IMR-90 (cell line): Measurements from ENCODE around the gene CHD6. TPM values are rescaled to one million over a fixed set of nuclear protein-coding genes. Genes with fewer than 3 reads are reported as not detected.

Experiments
- ATAC-seq: fragments of 200-7000 bp; cut with Tn5 transposase; 2 replicates; pipeline ENCODE4 v1.9.1; 2020; ENCODE audit warnings: low read depth, mild to moderate bottlenecking, moderate library complexity
- BruUV-seq: library from RNA; stranded (reverse); fragments of 400-500 nt; replicated peaks from 2 replicates; lab custom pipeline; 2021; lab: Mats Ljungman, UMichigan
- CTCF ChIA-PET: fragments of 300-600 bp; formaldehyde crosslinking; extraction: SDS; loops from one replicate; lab custom pipeline; 2021; ENCODE audit warnings: antibody characterized with exemption; lab: Yijun Ruan, JAX
- POLR2A ChIA-PET: fragments of 300-600 bp; sonication (Branson Sonifier 250); formaldehyde crosslinking; loops from one replicate; lab custom pipeline; 2022; ENCODE audit warnings: antibody characterized with exemption; ENCODE audit not compliant: unreplicated experiment; lab: Charles Lee
- DNase-seq: peaks from one replicate; pipeline ENCODE4 v3.0.0; 2013
- H2AFZ ChIP-seq: replicated peaks from 2 replicates; pipeline ENCODE3; 2013; ENCODE audit warnings: low read length, mild to moderate bottlenecking; ENCODE audit not compliant: poor library complexity
- H2AK5ac ChIP-seq: 2 replicates; pipeline ENCODE4 v1.6.1; 2013; ENCODE audit warnings: low read depth, low read length, inconsistent platforms
- H2AK9ac ChIP-seq: replicated peaks from 2 replicates; pipeline ENCODE3; 2013; ENCODE audit warnings: mild to moderate bottlenecking, low read depth, low read length, moderate library complexity; ENCODE audit not compliant: poor library complexity
- H2BK120ac ChIP-seq: 2 replicates; pipeline ENCODE4 v1.6.1; 2013; ENCODE audit warnings: low read depth, low read length, inconsistent platforms
- H2BK15ac ChIP-seq: 3 replicates; pipeline ENCODE4 v1.6.1; 2013; ENCODE audit warnings: low read depth, low read length, inconsistent platforms
- H2BK20ac ChIP-seq: 2 replicates; pipeline ENCODE4 v1.6.1; 2013; ENCODE audit warnings: low read depth, mild to moderate bottlenecking, inconsistent platforms, low read length, moderate library complexity
- H2BK5ac ChIP-seq: 2 replicates; pipeline ENCODE4 v1.6.1; 2013; ENCODE audit warnings: mild to moderate bottlenecking, low read depth, low read length, inconsistent platforms; ENCODE audit not compliant: poor library complexity, severe bottlenecking
- H3K14ac ChIP-seq: replicated peaks from 2 replicates; pipeline ENCODE4 v1.6.1; 2013; ENCODE audit warnings: low read depth, low read length, inconsistent platforms
- H3K18ac ChIP-seq: 2 replicates; pipeline ENCODE4 v1.6.1; 2013; ENCODE audit warnings: low read depth, low read length, control low read depth
- H3K23ac ChIP-seq: 2 replicates; pipeline ENCODE4 v1.6.1; 2013; ENCODE audit warnings: low read depth, low read length, inconsistent platforms
- H3K27ac ChIP-seq: 2 replicates; pipeline ENCODE4 v1.5.1; 2013; ENCODE audit warnings: mild to moderate bottlenecking, control low read depth, low read length; ENCODE audit not compliant: insufficient read depth
- H3K27me3 ChIP-seq: 2 replicates; pipeline ENCODE4 v1.6.1; 2013; ENCODE audit warnings: low read length; ENCODE audit not compliant: control insufficient read depth, insufficient read depth
- H3K36me3 ChIP-seq: 2 replicates; pipeline ENCODE4 v1.6.1; 2013; ENCODE audit warnings: low read length, mixed read lengths; ENCODE audit not compliant: control insufficient read depth, insufficient read depth
- H3K4ac ChIP-seq: 2 replicates; pipeline ENCODE4 v1.6.1; 2013; ENCODE audit warnings: low read depth, low read length, inconsistent platforms
- H3K4me1 ChIP-seq: 2 replicates; pipeline ENCODE4 v1.6.1; 2013; ENCODE audit warnings: low read length, mixed read lengths; ENCODE audit not compliant: control insufficient read depth, insufficient read depth
- H3K4me2 ChIP-seq: 2 replicates; pipeline ENCODE4 v1.6.1; 2013; ENCODE audit warnings: low read depth, mild to moderate bottlenecking, control low read depth, low read length, moderate library complexity
- H3K4me3 ChIP-seq: 2 replicates; pipeline ENCODE4 v1.5.1; 2013; ENCODE audit warnings: low read depth, mild to moderate bottlenecking, control low read depth, low read length, moderate library complexity; ENCODE audit not compliant: insufficient read depth
- H3K56ac ChIP-seq: 2 replicates; pipeline ENCODE4 v1.6.1; 2013; ENCODE audit warnings: low read length, inconsistent platforms; ENCODE audit not compliant: insufficient read depth; ENCODE audit errors: extremely low read depth
- H3K79me1 ChIP-seq, 2 experiments: 2 replicates each; pipeline ENCODE4 v1.6.1; 2013; ENCODE audit warnings: low read length in 2 of 2, inconsistent platforms in 1 of 2, low read depth in 1 of 2
- H3K9ac ChIP-seq: 2 replicates; pipeline ENCODE4 v1.6.1; 2013; ENCODE audit warnings: low read depth, low read length, control low read depth
- H3K9me1 ChIP-seq: 2 replicates; pipeline ENCODE4 v1.6.1; 2013; ENCODE audit warnings: low read length, inconsistent platforms; ENCODE audit not compliant: insufficient read depth
- H3K9me3 ChIP-seq: 2 replicates; pipeline ENCODE4 v1.6.1; 2013; ENCODE audit warnings: low read length; ENCODE audit not compliant: control insufficient read depth, insufficient read depth
- H4K20me1 ChIP-seq: 2 replicates; pipeline ENCODE4 v1.6.1; 2013; ENCODE audit warnings: low read length, inconsistent platforms; ENCODE audit not compliant: insufficient read depth
- H4K5ac ChIP-seq: 2 replicates; pipeline ENCODE4 v1.6.1; 2013; ENCODE audit warnings: mild to moderate bottlenecking, low read depth, low read length, control low read depth
- H4K8ac ChIP-seq, 2 experiments: 2 replicates each; pipeline ENCODE4 v1.6.1; 2013; ENCODE audit warnings: low read depth in 2 of 2, low read length in 2 of 2, control low read depth in 1 of 2, inconsistent platforms in 1 of 2
- H4K91ac ChIP-seq: 2 replicates; pipeline ENCODE4 v1.6.1; 2013; ENCODE audit warnings: low read depth, low read length, inconsistent platforms; ENCODE audit not compliant: insufficient read depth
- BHLHE40 ChIP-seq: fragments of 150-350 bp; IDR thresholded peaks from 2 replicates; pipeline ENCODE4 v1.6.1; 2016; ENCODE audit warnings: mild to moderate bottlenecking, low read depth, low read length
- CEBPB ChIP-seq: IDR thresholded peaks from 2 replicates; pipeline ENCODE4 v1.6.1; 2012; ENCODE audit warnings: low read depth, low read length, improper control_type of control experiment
- CHD1 ChIP-seq: IDR thresholded peaks from 2 replicates; pipeline ENCODE4 v1.6.1; 2012; ENCODE audit warnings: low read depth, low read length, improper control_type of control experiment
- CTCF ChIP-seq: conservative IDR thresholded peaks from 2 replicates; pipeline ENCODE4 v1.5.1; 2012; ENCODE audit warnings: mild to moderate bottlenecking, low read depth, low read length, improper control_type of control experiment
- ELK1 ChIP-seq: fragments of 150-350 bp; IDR thresholded peaks from 2 replicates; pipeline ENCODE4 v1.6.1; 2016; ENCODE audit warnings: low read depth, mild to moderate bottlenecking, low read length, moderate library complexity, borderline replicate concordance
- FOS ChIP-seq: fragments of 150-350 bp; IDR thresholded peaks from 2 replicates; pipeline ENCODE4 v1.6.1; 2016; ENCODE audit warnings: low read depth, low read length
- MAFK ChIP-seq: IDR thresholded peaks from 2 replicates; pipeline ENCODE4 v1.6.1; 2012; ENCODE audit warnings: low read depth, low read length, improper control_type of control experiment
- MAZ ChIP-seq: IDR thresholded peaks from 2 replicates; pipeline ENCODE4 v1.6.1; 2012; ENCODE audit warnings: low read depth, mild to moderate bottlenecking, low read length, improper control_type of control experiment, moderate library complexity, borderline replicate concordance
- MXI1 ChIP-seq: IDR thresholded peaks from 2 replicates; pipeline ENCODE4 v1.6.1; 2012; ENCODE audit warnings: low read depth, mild to moderate bottlenecking, low read length, moderate library complexity, borderline replicate concordance
- POLR2A ChIP-seq: IDR thresholded peaks from 2 replicates; pipeline ENCODE4 v1.6.1; 2012; ENCODE audit warnings: mild to moderate bottlenecking, low read depth, low read length
- RAD21 ChIP-seq: IDR thresholded peaks from 2 replicates; pipeline ENCODE4 v1.6.1; 2012; ENCODE audit warnings: low read length, improper control_type of control experiment
- RCOR1 ChIP-seq: IDR thresholded peaks from 2 replicates; pipeline ENCODE4 v1.6.1; 2012; ENCODE audit warnings: mild to moderate bottlenecking, low read length, improper control_type of control experiment; ENCODE audit not compliant: insufficient replicate concordance
- USF2 ChIP-seq: fragments of 150-350 bp; IDR thresholded peaks from 2 replicates; pipeline ENCODE4 v1.6.1; 2017; ENCODE audit warnings: mild to moderate bottlenecking, antibody characterized with exemption, low read length, low read depth
- WGBS, 2 experiments: methylation state at CpG; one replicate each; pipeline versions ENCODE4 v1.1.5 to v1.1.7; 2013; ENCODE audit warnings: missing lambda C conversion rate in 2 of 2; ENCODE audit not compliant: insufficient read length in 1 of 2; ENCODE audit errors: extremely low coverage in 2 of 2; 5-methylcytosine and 5-hydroxymethylcytosine counted together
- dilution Hi-C: fragments of 300-500 bp; cut with HindIII; formaldehyde crosslinking; loops from one replicate; pipeline ENCODE4 v1.14.3; 2018; ENCODE audit warnings: low sequenced_read_pairs; ENCODE audit not compliant: unreplicated experiment
- in situ Hi-C: fragments of 300-500 bp; cut with MboI; formaldehyde crosslinking; loops from 3 replicates; pipeline ENCODE4 v1.14.3; 2019; ENCODE audit warnings: low sequenced_read_pairs, inconsistent platforms, mixed read lengths
- intact Hi-C: fragments of 100-400 bp; cut with micrococcal nuclease; formaldehyde crosslinking; loops from 2 replicates; pipeline ENCODE4 v1.10.0; 2022
- polyA plus RNA-seq, 3 experiments: library from polyadenylated mRNA; depleted of rRNA; stranded (reverse); fragments of >200 nt; gene quantifications; 2 replicates each; pipeline ENCODE4 v1.2.3, GENCODE V29; 2012; ENCODE audit warnings: low replicate concordance in 1 of 3
- total RNA-seq: library from RNA; depleted of rRNA; stranded (reverse); fragments of >200 nt; gene quantifications from 2 replicates; pipeline ENCODE4 v1.2.3, GENCODE V29; 2012

CHD6 gene
- total and polyA plus RNA-seq, 2 of the 4 experiments (the other 2 are of a cell fraction), result 8.8 to 26.7 TPM

GRCh38 chr20:41649489-41649888, 31.3 kb upstream of the CHD6 start:
- DNase-seq (no peak), ATAC-seq (no peak)
- no peak overlapping the region for H2BK120ac ChIP-seq
- H3K27ac ChIP-seq, result no peak overlapping the region
- H3K4me3 ChIP-seq, result no peak overlapping the region
- no peak overlapping the region for H4K91ac ChIP-seq
- H3K23ac ChIP-seq, result no peak overlapping the region
- H3K9me1 ChIP-seq, result no peaks in the 10 kb centered on the region
- TF ChIP-seq RCOR1, result no peak
- TF ChIP-seq USF2, result no peak
- TF ChIP-seq ELK1, result no peak
- TF ChIP-seq CTCF, result no peak
- no peak for TF ChIP-seq MAZ
- TF ChIP-seq FOS, result no peak
- TF ChIP-seq POLR2A, result no peak
- TF ChIP-seq MAFK, result no peak
- TF ChIP-seq CHD1, result no peak
- no peak for TF ChIP-seq BHLHE40
- no peak for TF ChIP-seq RAD21
- TF ChIP-seq CEBPB, result no peak
- TF ChIP-seq MXI1, result no peak
- ChIA-PET POLR2A (no interaction called here), CTCF (interaction anchor here (0.6 kb wide), 1 partner anchor 87 kb away, joined by 3 read pairs; no protein-coding TSS in a partner anchor)
- no peak overlapping the region for H2AK5ac ChIP-seq
- H4K20me1 ChIP-seq, result no peaks in the 10 kb centered on the region
- BruUV-seq, result no TSS peak
- H2BK5ac ChIP-seq, result no peak overlapping the region
- H3K18ac ChIP-seq, result no peak overlapping the region
- H3K27me3 ChIP-seq, result peaks cover 18% of the 10 kb centered on the region
- dilution Hi-C loops, result no loop called here
- H3K9me3 ChIP-seq, result no peaks in the 10 kb centered on the region
- H3K14ac ChIP-seq, result no peak overlapping the region
- in situ Hi-C loops, result no loop called here
- H4K8ac ChIP-seq, result no peak overlapping the region
- intact Hi-C loops, result no loop called here
- H3K9ac ChIP-seq, result no peak overlapping the region
- no peak overlapping the region for H3K4ac ChIP-seq
- H2BK15ac ChIP-seq, result no peak overlapping the region
- no peaks in the 10 kb centered on the region for H3K79me1 ChIP-seq
- H3K36me3 ChIP-seq, result no peaks in the 10 kb centered on the region
- no peak overlapping the region for H2AFZ ChIP-seq
- 0% methylated on average over 1 of the region's 3 CpGs; no CpG with 5 or more reads in 1 of the 2 experiments for WGBS, 2 experiments
- no peaks in the 10 kb centered on the region for H3K4me1 ChIP-seq
- H4K5ac ChIP-seq, result no peak overlapping the region
- no peak overlapping the region for H2BK20ac ChIP-seq
- H3K4me2 ChIP-seq, result no peak overlapping the region
- no peak overlapping the region for H3K56ac ChIP-seq
- no peak overlapping the region for H2AK9ac ChIP-seq
